NCI-H748 (cell line): Measurements from ENCODE around the gene CFAP251.
"Not testable (repeated sequence)": the region's sequence is repeated elsewhere in the genome, so short reads cannot be mapped to it uniquely, and the experiment has no call there.

Experiments
- DNase-seq: peaks from one replicate; lab custom pipeline; 2025; ENCODE audit not compliant: unreplicated experiment; lab: John Stamatoyannopoulos, UW

CFAP251 gene

GRCh38 chr12:121899590-121899989 lies 18.8 kb upstream of the CFAP251 start:
- no peak for DNase-seq

DNA sequence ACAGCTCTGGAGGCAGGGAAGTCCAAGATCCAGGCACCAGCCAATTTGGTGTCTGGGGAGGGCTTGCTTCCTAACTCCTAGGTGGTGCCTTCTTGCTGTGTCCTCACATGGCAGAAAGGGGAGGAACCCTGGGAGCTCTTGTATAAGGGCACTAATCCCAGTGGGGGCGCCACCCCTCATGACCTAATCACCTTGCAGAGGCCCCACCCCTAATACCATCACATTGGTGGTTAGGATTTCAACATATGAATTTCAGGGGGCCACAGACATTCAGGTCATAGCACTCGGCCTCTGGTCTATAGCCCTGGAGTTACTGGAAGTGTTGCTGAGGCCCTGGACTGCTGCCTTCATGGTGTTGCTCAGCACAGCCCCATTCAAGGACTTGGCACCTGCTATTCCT lies 15.2 kb upstream of the CFAP251 start:
- DNase-seq, result no peak

DNA sequence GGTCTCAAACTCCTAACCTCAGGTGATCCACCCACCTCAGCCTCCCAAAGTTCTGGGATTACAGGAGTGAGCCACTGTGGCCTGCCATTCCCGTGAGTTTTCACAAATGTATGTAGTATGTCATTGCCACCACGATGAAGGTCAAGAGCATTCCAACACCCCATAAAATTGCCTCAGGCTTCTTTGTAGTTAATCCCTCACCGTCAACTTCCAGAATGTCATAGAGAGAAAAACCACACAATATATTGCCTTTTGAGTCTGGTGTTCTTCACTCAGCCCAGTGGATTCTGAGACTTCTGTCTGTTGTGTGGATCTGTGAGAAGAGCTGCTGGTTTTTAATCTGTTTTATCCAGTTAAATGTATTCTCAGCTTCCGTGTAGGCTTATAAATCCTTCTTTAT lies 12.6 kb upstream of the CFAP251 start:
- DNase-seq, result no peak

DNA sequence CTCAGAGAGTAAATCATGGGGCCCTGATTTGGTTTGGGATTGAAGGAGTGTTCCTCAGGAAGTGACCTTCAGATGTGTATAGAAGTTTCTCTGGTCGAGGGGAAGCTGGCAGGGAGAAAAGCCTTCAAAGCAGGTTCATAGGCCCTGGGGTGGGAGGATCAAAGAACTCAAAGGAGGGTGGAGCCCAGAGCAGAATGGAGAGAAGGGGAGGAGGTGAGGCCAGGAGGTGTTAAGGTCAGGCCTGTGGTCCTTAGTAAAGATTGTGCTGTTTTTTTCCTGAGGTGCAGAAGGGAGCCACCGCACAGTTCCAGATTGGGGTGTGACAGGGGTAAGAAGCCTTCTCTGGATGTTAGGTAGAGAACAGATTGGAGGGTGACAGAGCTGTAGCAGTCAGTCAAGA lies 9.7 kb upstream of the CFAP251 start:
- no peak for DNase-seq

DNA sequence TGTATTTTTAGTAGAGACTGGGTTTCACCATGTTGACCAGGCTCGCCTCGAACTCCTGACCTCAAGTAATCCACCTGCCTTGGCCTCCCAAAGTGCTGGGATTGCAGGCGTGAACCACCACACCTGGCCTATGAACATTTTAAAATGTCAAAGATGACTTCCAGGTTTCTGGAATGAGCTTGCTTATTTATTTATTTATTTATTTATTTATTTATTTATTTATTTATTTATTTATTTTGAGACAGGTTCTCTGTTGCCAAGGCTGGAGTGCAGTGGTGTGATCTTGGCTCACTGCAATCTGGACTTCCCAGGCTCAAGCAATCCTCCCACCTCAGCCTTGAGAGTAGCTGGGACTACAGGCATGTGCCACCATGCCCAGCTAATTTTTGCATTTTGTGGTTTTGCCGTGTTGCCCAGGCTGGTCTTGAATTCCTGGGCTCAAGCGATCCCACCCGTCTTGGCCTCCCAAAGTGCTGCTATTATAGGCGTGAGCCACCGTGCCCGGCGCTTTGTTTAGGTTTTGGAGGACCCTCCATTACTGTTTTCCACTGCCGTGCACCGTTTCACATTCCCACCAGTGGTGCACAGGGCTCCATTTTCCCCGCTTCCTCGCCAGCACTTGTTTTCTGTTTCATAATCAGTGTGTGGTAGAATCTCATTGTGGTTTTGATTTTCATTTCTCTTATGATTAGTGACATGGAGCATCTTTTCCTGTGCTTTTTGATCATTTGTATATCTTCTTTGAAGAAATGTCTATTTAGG lies 6.4 kb upstream of the CFAP251 start:
- DNase-seq, result no peak

GRCh38 chr12:121915841-121916321 lies 2.5 kb upstream of the CFAP251 start:
- DNase-seq, result peak; percentile 31

DNA sequence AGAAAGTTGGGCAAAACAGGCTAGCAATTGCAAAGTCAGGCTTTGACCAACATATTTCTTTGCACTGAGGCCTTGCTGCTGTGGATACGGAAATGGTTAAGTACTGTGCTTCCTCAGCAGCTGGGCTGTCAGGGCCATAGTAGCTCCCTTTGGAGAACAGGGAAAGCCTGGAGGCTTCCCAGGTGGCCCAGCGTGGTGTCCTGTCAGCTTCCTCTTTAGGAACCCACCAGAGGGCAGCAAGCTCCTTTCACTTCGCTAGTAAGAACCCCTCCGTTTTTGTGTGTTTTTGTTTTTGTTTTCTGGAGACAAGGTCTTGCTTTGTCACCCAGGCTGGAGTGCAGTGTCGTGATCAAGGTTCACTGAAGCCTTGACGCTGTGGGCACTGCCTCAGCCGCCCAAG lies 1.7 kb upstream of the CFAP251 start:
- DNase-seq, result peak; percentile 30

DNA sequence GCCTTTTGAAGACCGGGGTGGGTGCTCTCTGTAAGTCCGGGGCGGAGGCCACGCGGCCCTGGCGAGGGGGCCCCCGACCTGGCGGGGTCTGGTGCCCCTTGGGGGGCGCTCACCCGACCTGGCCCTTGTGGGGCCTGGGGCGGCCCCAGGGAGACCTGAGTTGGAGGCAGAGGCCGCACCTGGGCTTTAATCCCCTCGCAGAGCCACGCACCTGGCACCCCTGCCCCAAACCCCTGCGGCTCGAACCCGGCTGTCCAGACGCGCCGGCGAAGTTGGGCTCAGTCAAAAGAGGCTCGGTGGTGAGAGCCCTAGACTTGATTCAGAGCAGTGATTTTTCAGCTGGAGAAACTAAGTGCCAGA lies 267 bp downstream of the CFAP251 start:
- peak; percentile 59 for DNase-seq

DNA sequence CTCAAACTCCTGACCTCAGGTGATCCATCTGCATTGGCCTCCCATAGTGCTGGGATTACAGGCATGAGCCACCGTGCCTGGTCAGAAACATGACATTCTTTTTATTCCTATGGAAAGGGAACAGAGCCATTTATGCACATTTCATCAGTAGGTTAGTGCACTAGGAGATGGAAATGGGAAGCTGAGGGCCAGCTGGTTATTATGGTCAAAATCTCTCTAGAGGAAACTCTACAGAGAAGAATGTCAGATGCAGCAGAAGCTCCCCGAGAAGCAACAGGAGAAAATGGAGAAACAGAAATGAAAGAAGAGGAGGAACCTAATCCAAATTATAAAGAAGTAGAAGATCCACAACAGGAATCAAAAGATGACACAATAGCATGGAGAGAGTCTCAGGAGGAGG lies 2.7 kb downstream of the CFAP251 start:
- DNase-seq, result no peak

- DNase-seq, result no peak
These were observed 6.9 kb downstream of the CFAP251 start for GRCh38 chr12:121925358-121925695.

GRCh38 chr12:121926874-121927706 lies 8.7 kb downstream of the CFAP251 start:
- no peak for DNase-seq

- no peak for DNase-seq
These were observed 9.4 kb downstream of the CFAP251 start for GRCh38 chr12:121927813-121928212.

DNA sequence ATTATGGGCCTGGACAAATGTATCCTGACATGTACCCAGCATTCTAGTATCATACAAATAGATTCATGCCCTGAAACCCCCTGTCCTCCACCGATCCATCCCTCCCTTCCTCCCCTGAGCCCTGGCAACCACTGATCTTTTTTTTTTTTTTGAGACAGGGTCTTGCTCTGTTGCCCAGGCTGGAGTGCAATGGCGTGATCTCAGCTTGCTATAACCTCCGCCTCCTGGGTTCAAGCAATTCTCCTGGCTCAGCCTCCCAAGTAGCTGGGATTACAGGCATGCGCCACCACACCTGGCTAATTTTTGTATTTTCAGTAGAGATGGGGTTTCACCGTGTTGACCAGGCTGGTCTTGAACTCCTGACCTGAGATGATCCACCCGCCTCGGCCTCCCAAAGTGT lies 11.2 kb downstream of the CFAP251 start:
- not testable (repeated sequence) for DNase-seq

- DNase-seq, result no peak
These were observed 12.5 kb downstream of the CFAP251 start for GRCh38 chr12:121930862-121931261.

- DNase-seq, result no peak
These were observed 13.8 kb downstream of the CFAP251 start for GRCh38 chr12:121932176-121932536.

GRCh38 chr12:121932914-121933521 lies 14.6 kb downstream of the CFAP251 start:
- no peak for DNase-seq

GRCh38 chr12:121933522-121934308 lies 15.3 kb downstream of the CFAP251 start:
- DNase-seq, result no peak

DNA sequence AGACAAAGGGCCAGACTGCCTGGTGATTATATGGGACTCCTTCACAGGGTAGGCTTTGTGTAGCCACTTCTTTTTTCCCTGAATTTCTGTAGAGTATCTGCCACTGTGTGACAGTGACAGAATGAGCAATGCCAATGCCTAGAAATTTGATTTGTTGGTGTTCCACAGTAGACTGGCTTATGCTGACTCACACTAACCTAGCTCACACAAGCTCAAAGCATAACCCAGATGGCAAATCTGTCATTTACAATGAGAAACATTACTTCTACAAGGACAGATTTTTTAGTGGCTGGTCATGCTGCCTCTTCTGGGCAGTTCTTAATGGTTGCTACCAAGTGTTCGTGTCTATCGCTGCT lies 15.9 kb downstream of the CFAP251 start:
- DNase-seq, result no peak

DNA sequence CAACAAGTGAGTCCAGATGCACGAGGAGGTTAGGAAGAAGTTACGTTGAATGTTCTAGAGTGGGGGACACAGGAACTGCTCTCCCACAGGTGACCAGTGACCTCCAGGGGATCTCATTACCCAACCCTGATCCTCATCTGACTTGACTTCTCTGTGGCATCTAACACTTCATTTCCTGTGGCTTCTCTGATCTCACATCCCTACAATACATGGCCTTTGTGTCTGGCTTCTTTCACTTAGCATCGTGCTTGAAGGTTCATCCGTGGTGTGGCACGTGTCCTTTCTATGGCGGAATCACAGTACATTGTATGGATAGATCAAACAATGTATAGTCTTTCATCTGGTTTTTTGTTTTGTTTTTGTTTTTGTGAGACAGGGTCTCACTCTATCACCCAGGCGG lies 19.3 kb downstream of the CFAP251 start:
- no peak for DNase-seq

- no peak for DNase-seq
These were observed 20.8 kb downstream of the CFAP251 start for GRCh38 chr12:121939186-121939585.

DNA sequence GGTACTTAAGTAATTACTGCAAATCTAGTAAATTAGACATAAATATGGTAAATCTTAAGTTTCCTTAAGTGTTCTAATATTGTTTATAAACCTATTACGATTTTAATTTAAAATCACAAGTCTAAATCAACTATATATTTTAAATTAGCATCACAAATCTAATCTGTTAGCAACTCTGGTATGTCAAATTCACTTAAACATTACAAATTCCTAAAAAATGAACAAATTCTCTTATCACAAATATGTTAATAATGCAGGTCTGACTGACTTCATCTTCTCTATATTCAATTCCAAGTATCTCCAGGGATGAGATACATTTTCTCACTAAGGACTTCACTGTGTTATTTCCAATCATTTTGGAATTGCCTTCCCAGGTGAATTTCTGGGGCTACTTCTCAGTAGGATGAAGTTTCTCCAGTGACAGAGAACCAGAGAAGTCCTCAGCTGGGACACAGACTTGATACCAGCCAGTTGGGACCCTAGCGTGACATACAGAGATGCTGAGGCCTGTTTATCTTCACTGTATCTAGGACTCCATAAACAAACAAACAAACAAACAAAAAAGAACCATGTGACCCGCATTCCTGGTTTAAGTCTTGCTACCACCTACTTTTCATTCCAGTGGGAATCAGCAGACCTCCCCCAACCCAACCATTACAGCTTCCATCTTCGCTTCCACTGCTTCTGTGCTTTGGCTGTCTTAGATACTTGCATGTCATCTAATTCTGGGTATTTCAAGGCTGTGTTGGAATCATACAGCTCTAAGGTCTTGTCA lies 21.8 kb downstream of the CFAP251 start:
- DNase-seq, result no peak
